ENCODE data around the gene TULP4. TPM values are rescaled to one million over a fixed set of nuclear protein-coding genes. Genes with fewer than 3 reads are reported as not detected.

TULP4 gene
- total and polyA plus RNA-seq, 2 of the 8 experiments (the other 6 are each of a cell fraction or from before 2014, with no cell fraction given): 7.7 to 51.6 TPM

DNA sequence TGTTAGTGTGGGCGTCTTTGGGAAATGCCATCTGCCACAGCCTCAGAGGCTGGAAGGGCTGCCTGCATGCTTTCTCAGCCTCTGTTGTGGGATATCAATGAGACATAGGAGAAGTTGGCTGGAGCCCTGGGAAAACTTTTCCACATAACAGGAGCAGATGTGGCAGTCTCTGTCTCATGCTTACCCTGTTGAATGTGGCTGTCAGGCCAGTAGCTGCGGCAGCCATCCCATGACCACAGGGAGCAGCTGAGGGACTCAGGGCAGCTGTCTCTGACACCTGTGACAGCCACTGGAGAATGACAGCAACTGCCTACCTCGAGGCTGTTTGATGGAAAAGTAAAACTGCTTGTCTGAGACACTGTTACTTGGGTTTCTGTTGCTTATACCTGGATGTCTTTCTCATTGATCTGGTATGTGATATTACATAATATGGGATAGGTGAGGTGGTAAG lies 64.4 kb downstream of the TULP4 start:
- Histone ChIP-seq H3K36me3 (ENCODE audit: control insufficient read depth in 2 of 4, insufficient read depth in 4 of 4, low read length in 3 of 4) (no peaks in the 10 kb centered on the region), H3K4me3 (ENCODE audit: extremely low read depth in 1 of 4, insufficient read depth in 2 of 4, low read depth in 3 of 4, low read length in 4 of 4) (no peak overlapping the region), H3K56ac (replicated peaks; ENCODE audit: insufficient read length, low read depth, low read length) (no peak overlapping the region), H2BK20ac (ENCODE audit: low read length) (no peak overlapping the region), H3K14ac (ENCODE audit: insufficient read length) (no peak overlapping the region), H3K18ac (ENCODE audit: extremely low read depth, low read length) (no peak overlapping the region), H3K79me2 (ENCODE audit: control insufficient read depth in 1 of 2, insufficient read depth in 2 of 2, low read length in 2 of 2) (0 out of 4 replicates have a peak, but pooled peaks cover 0 to 4% of the 10 kb centered on the region in 2 experiments), H3K4me2 (ENCODE audit: insufficient read depth in 1 of 2, low read depth in 2 of 2, low read length in 2 of 2) (no peak overlapping the region), H2AFZ (ENCODE audit: low read length) (no peak overlapping the region), H3K27me3 (replicated peaks in 1 of 4; ENCODE audit: control insufficient read depth in 3 of 4, extremely low read depth in 1 of 4, insufficient read depth in 3 of 4, low read length in 3 of 4) (no peaks in the 10 kb centered on the region), H3K79me1 (ENCODE audit: low read depth, low read length) (peaks cover 3% of the 10 kb centered on the region; the same call in 1 of the 2 replicates), H3K23ac (ENCODE audit: insufficient read length) (no peak overlapping the region), H3K9me3 (ENCODE audit: insufficient read depth in 2 of 2, low read depth in 1 of 2, low read length in 1 of 2) (no peaks in the 10 kb centered on the region), H3K9ac (replicated peaks in 1 of 4; ENCODE audit: extremely low read depth in 1 of 4, low read depth in 3 of 4, low read length in 3 of 4) (no peak overlapping the region), H2AK5ac (ENCODE audit: low read depth, low read length) (no peak overlapping the region), H2BK5ac (ENCODE audit: low read depth, low read length) (no peak overlapping the region), H3K4ac (replicated peaks; ENCODE audit: insufficient read length, low read depth, low read length) (no peak overlapping the region), H3K27ac (ENCODE audit: low read depth, low read length) (no peak overlapping the region), H3K4me1 (replicated peaks in 1 of 4; ENCODE audit: control insufficient read depth in 3 of 4, insufficient read depth in 4 of 4, low read length in 3 of 4) (peaks cover 0 to 4% (median 0%) of the 10 kb centered on the region in 4 experiments; a peak in 1 of 7 replicates), H2BK15ac (ENCODE audit: low read length) (no peak overlapping the region), H4K91ac (replicated peaks; ENCODE audit: insufficient read length, low read length) (no peak overlapping the region), H2BK120ac (replicated peaks; ENCODE audit: low read depth, low read length) (no peak overlapping the region), H4K8ac (ENCODE audit: extremely low read depth, insufficient read depth, low read length) (no peak overlapping the region), H4K20me1 (replicated peaks in 1 of 2; ENCODE audit: control insufficient read depth in 1 of 2, insufficient read depth in 2 of 2, low read length in 2 of 2) (peaks cover 3% of the 10 kb centered on the region in 2 experiments), H3K23me2 (ENCODE audit: low read depth, low read length) (no peaks in the 10 kb centered on the region), H4K5ac (ENCODE audit: insufficient read length, low read depth, low read length) (no peak overlapping the region), H2BK12ac (ENCODE audit: low read depth, low read length) (no peak overlapping the region)
- DNase-seq (ENCODE audit: low read depth in 1 of 2, low spot score in 2 of 2): no peak
- 94% methylated on average over 3 of the region's 3 CpGs; no CpG with 5 or more reads in 1 of the 2 experiments for WGBS, 2 experiments (ENCODE audit: extremely low coverage in 1 of 2, insufficient coverage in 1 of 2, insufficient read length in 1 of 2, insufficient replicate concordance in 2 of 2, low coverage in 1 of 2, low lambda C conversion rate in 2 of 2, missing lambda C conversion rate in 1 of 2)
- ChIA-PET CTCF (ENCODE audit: partially characterized antibody) (no interaction called here), POLR2A (ENCODE audit: partially characterized antibody) (no interaction called here)
- FAIRE-seq: no peak
- TF ChIP-seq SRF (IDR thresholded peaks at IDR 0.05; ENCODE audit: low read depth, low read length): no peak
- TF ChIP-seq YY1 (IDR thresholded peaks at IDR 0.05; ENCODE audit: low read depth, low read length): no peak
- no peak for TF ChIP-seq PHF8 (conservative IDR thresholded peaks at IDR 0.05; ENCODE audit: low read depth, low read length)
- TF ChIP-seq POLR2A (IDR thresholded peaks at IDR 0.05; ENCODE audit: control extremely low read depth in 1 of 2, low read depth in 2 of 2, low read length in 2 of 2): no peak
- TF ChIP-seq, protein P1, sequence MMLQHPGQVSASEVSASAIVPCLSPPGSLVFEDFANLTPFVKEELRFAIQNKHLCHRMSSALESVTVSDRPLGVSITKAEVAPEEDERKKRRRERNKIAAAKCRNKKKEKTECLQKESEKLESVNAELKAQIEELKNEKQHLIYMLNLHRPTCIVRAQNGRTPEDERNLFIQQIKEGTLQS (IDR thresholded peaks at IDR 0.05; ENCODE audit: insufficient read depth, low read depth, low read length): no peak
- no peak for TF ChIP-seq MAFK (IDR thresholded peaks at IDR 0.05; ENCODE audit: low read depth, low read length)
- TF ChIP-seq RNF2 (IDR thresholded peaks at IDR 0.05; ENCODE audit: borderline replicate concordance, low read depth, low read length, missing control alignments, poor library complexity, severe bottlenecking): no peak
- TF ChIP-seq BRCA1 (IDR thresholded peaks at IDR 0.05; ENCODE audit: low read depth, low read length): no peak
- no peak for TF ChIP-seq GTF2F1 (IDR thresholded peaks at IDR 0.05; ENCODE audit: borderline replicate concordance, low read depth, low read length)
- no peak for TF ChIP-seq JUND (IDR thresholded peaks at IDR 0.05; ENCODE audit: low read length)
- TF ChIP-seq, protein P2, sequence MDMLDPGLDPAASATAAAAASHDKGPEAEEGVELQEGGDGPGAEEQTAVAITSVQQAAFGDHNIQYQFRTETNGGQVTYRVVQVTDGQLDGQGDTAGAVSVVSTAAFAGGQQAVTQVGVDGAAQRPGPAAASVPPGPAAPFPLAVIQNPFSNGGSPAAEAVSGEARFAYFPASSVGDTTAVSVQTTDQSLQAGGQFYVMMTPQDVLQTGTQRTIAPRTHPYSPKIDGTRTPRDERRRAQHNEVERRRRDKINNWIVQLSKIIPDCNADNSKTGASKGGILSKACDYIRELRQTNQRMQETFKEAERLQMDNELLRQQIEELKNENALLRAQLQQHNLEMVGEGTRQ (IDR thresholded peaks at IDR 0.05; ENCODE audit: low read length): no peak
- no peak for TF ChIP-seq GABPA (IDR thresholded peaks at IDR 0.05; ENCODE audit: borderline replicate concordance, insufficient read depth, low read length)
- TF ChIP-seq SIX5 (IDR thresholded peaks at IDR 0.05; ENCODE audit: low read depth, low read length): no peak
